ENCODE data around the gene KRTAP10-10. TPM values are rescaled to one million over a fixed set of nuclear protein-coding genes. Genes with fewer than 3 reads are reported as not detected.

Gene KRTAP10-10
- total and polyA plus RNA-seq, 2 of the 8 experiments (the other 6 are each of a cell fraction or from before 2014, with no cell fraction given), result not detected

DNA sequence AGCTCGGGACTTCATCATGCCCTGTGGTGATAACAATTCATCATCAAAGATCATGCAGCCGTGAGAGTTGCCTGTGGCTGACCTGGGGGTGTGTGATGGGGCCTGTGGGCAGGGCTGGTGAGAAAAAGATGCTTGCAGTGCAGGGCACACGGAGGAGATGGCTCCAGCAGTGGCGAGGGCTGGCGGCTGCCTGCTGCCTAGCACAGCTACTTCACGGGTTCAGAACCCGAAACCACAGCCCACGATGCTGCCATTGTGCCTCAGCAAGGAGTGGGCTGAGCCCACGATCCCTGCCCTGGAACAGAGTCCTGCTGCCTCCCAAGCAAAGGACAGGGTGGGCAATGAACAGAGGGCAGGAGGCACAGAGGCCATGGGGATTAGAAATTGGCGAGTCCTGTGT lies 10.9 kb upstream of the KRTAP10-10 start:
- Histone ChIP-seq H2BK120ac (replicated peaks; ENCODE audit: low read depth, low read length) (no peak overlapping the region), H2BK20ac (ENCODE audit: low read length) (no peak overlapping the region), H3K27me3 (replicated peaks in 1 of 4; ENCODE audit: control insufficient read depth in 3 of 4, extremely low read depth in 1 of 4, insufficient read depth in 3 of 4, low read length in 3 of 4) (no peaks in the 10 kb centered on the region), H4K20me1 (replicated peaks in 1 of 2; ENCODE audit: control insufficient read depth in 1 of 2, insufficient read depth in 2 of 2, low read length in 2 of 2) (no peaks in the 10 kb centered on the region), H4K8ac (ENCODE audit: extremely low read depth, insufficient read depth, low read length) (no peak overlapping the region), H3K27ac (ENCODE audit: low read depth, low read length) (no peak overlapping the region), H3K4me3 (ENCODE audit: extremely low read depth in 1 of 4, insufficient read depth in 2 of 4, low read depth in 3 of 4, low read length in 4 of 4) (no peak overlapping the region), H3K4me1 (replicated peaks in 1 of 4; ENCODE audit: control insufficient read depth in 3 of 4, insufficient read depth in 4 of 4, low read length in 3 of 4) (no peaks in the 10 kb centered on the region; a peak in 1 of 7 replicates), H2BK15ac (ENCODE audit: low read length) (no peak overlapping the region), H4K91ac (replicated peaks; ENCODE audit: insufficient read length, low read length) (no peak overlapping the region), H2AK5ac (ENCODE audit: low read depth, low read length) (no peak overlapping the region), H3K79me1 (ENCODE audit: low read depth, low read length) (no peaks in the 10 kb centered on the region), H3K36me3 (ENCODE audit: control insufficient read depth in 2 of 4, insufficient read depth in 4 of 4, low read length in 3 of 4) (no peaks in the 10 kb centered on the region), H3K23me2 (ENCODE audit: low read depth, low read length) (no peaks in the 10 kb centered on the region), H3K79me2 (ENCODE audit: control insufficient read depth in 1 of 2, insufficient read depth in 2 of 2, low read length in 2 of 2) (no peaks in the 10 kb centered on the region), H3K4ac (replicated peaks; ENCODE audit: insufficient read length, low read depth, low read length) (no peak overlapping the region), H4K5ac (ENCODE audit: insufficient read length, low read depth, low read length) (no peak overlapping the region), H3K14ac (ENCODE audit: insufficient read length) (no peak overlapping the region), H2BK12ac (ENCODE audit: low read depth, low read length) (no peak overlapping the region), H3K4me2 (ENCODE audit: insufficient read depth in 1 of 2, low read depth in 2 of 2, low read length in 2 of 2) (no peak overlapping the region; a peak in 1 of 4 replicates), H3K9me3 (ENCODE audit: insufficient read depth in 2 of 2, low read depth in 1 of 2, low read length in 1 of 2) (peaks cover 16 to 18% of the 10 kb centered on the region in 2 experiments), H2AFZ (ENCODE audit: low read length) (no peak overlapping the region), H3K18ac (ENCODE audit: extremely low read depth, low read length) (no peak overlapping the region), H3K23ac (ENCODE audit: insufficient read length) (no peak overlapping the region), H3K56ac (replicated peaks; ENCODE audit: insufficient read length, low read depth, low read length) (no peak overlapping the region), H2BK5ac (ENCODE audit: low read depth, low read length) (no peak overlapping the region), H3K9ac (replicated peaks in 1 of 4; ENCODE audit: extremely low read depth in 1 of 4, low read depth in 3 of 4, low read length in 3 of 4) (no peak overlapping the region; a peak in 1 of 7 replicates)
- WGBS, 2 experiments (ENCODE audit: extremely low coverage in 1 of 2, insufficient coverage in 1 of 2, insufficient read length in 1 of 2, insufficient replicate concordance in 2 of 2, low coverage in 1 of 2, low lambda C conversion rate in 2 of 2, missing lambda C conversion rate in 1 of 2), result 89% methylated on average over 10 of the region's 10 CpGs; no CpG with 5 or more reads in 1 of the 2 experiments
- DNase-seq (ENCODE audit: low read depth in 1 of 2, low spot score in 2 of 2), result peak in 1 of 2 experiments; percentile 32
- ChIA-PET POLR2A (ENCODE audit: partially characterized antibody) (no interaction called here), CTCF (ENCODE audit: partially characterized antibody) (interaction anchor here (0.9 to 2.5 kb wide), 4 partner anchors 7 to 75 kb away, joined by 3 to 9 read pairs (median 4); no protein-coding TSS in a partner anchor)
- FAIRE-seq, result no peak
- TF ChIP-seq CHD1 (IDR thresholded peaks at IDR 0.05; ENCODE audit: low read depth, low read length) (no peak), BRCA1 (IDR thresholded peaks at IDR 0.05; ENCODE audit: low read depth, low read length) (no peak), SRF (IDR thresholded peaks at IDR 0.05; ENCODE audit: low read depth, low read length) (no peak), EZH2 (IDR thresholded peaks at IDR 0.05; ENCODE audit: low read depth, low read length, severe bottlenecking) (no peak), JUND (IDR thresholded peaks at IDR 0.05; ENCODE audit: low read length) (no peak), TCF12 (IDR thresholded peaks at IDR 0.05; ENCODE audit: low read depth, low read length) (no peak)

Data from H1 (cell line).